Measurements from ENCODE around the gene SNTN. TPM values are rescaled to one million over a fixed set of nuclear protein-coding genes. Genes with fewer than 3 reads are reported as not detected.
"Not testable (repeated sequence)": the region's sequence is repeated elsewhere in the genome, so short reads cannot be mapped to it uniquely, and the experiment has no call there.

SNTN gene
- total RNA-seq, 1 donor from 2014 or later: not detected

DNA sequence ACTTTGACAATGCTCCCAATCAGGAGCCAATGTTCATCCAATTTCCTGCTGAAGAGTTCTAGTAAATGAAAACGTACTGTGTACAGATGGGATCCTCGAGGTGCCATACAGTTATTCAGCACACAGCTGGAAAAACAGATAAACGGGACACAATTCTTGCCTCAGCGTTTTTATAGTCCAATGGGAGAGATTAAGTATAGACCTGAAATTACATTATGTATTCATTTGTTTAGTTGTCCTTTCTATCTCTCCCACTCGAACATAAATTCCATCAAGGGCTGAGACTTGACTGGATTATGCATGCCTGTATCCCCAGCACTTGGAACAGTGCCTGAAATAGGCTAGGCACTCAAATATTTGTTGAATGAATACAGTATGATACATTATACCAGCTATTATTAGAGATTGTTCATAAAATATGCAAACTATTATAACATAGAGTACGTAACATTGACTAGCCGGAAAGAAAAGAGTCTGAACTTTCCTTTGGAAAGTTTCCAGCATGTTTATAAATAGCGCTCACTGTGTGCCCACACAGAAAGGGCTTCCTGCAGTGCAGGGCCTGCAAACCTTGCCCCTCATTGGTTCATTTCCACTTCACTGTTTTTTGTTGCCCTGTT is 27.4 kb upstream of the SNTN start:
- TF ChIP-seq, protein P1, sequence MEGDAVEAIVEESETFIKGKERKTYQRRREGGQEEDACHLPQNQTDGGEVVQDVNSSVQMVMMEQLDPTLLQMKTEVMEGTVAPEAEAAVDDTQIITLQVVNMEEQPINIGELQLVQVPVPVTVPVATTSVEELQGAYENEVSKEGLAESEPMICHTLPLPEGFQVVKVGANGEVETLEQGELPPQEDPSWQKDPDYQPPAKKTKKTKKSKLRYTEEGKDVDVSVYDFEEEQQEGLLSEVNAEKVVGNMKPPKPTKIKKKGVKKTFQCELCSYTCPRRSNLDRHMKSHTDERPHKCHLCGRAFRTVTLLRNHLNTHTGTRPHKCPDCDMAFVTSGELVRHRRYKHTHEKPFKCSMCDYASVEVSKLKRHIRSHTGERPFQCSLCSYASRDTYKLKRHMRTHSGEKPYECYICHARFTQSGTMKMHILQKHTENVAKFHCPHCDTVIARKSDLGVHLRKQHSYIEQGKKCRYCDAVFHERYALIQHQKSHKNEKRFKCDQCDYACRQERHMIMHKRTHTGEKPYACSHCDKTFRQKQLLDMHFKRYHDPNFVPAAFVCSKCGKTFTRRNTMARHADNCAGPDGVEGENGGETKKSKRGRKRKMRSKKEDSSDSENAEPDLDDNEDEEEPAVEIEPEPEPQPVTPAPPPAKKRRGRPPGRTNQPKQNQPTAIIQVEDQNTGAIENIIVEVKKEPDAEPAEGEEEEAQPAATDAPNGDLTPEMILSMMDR (conservative IDR thresholded peaks at IDR 0.05; ENCODE audit: low read depth, low read length): no peak
- H3K4me3 ChIP-seq (ENCODE audit: low read depth, low read length): no peak overlapping the region
- DNase-seq (ENCODE audit: low read depth): no peak

DNA sequence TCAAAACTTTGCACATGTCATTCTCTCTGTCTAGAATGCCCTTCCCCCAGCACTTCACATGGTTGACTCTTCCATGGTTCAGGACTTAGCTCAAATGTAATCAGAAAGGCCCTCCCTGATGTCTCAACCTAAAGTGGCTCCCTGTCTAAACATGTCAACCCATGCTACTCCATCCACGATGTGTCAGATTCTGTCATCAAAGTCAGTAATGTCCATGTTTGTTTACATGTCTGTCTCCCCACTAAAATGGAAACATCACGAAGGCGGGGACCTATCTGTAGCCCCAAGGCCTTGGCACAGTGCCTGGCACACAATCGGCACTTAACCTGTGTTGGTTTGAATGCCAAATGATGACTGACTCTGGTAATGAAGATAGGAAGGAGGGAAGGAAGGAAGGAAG is 20.8 kb upstream of the SNTN start:
- TF ChIP-seq, protein P1 (conservative IDR thresholded peaks at IDR 0.05; ENCODE audit: low read depth, low read length): no peak
- H3K4me3 ChIP-seq (ENCODE audit: low read depth, low read length): no peak overlapping the region
- no peak for DNase-seq (ENCODE audit: low read depth)

DNA sequence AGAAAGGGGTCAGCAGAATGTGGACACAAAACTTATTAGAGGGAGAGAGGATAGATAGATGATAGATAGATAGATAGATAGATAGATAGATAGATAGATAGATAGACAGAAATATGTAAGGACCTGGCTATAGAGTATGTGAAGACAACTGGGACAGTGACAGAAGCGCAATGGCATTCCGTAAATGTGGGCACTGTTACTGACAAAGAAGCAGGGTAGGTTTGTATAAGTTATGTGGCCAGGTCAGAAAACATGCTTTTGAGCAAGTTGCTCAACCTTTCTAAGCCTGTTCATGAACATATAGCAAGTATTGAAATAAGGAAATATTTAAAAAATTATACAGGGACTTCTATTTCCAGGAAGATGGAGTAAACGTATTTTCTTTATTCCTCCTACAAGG is 17.3 kb upstream of the SNTN start:
- TF ChIP-seq, protein P1 (conservative IDR thresholded peaks at IDR 0.05; ENCODE audit: low read depth, low read length): no peak
- no peak overlapping the region for H3K4me3 ChIP-seq (ENCODE audit: low read depth, low read length)
- no peak for DNase-seq (ENCODE audit: low read depth)

DNA sequence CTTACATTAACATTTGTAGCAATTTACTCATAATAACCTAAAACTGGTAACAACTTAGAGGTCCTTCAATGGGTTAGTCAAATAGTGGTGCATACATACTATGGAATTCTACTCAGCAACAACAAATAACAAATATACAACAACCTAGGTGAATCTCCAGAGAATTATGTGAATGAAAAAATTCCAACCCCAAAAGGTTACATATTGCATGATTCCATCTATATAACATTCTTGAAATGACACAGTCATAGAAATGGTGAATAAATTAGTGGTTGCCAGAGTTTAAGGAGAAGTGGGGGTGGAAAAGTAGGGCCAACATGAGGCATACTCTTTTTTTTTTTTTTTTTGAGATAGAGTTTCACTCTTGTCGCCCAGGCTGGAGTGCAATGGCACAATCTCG is 12.7 kb upstream of the SNTN start:
- no peak overlapping the region for H3K4me3 ChIP-seq (ENCODE audit: low read depth, low read length)
- TF ChIP-seq, protein P1 (conservative IDR thresholded peaks at IDR 0.05; ENCODE audit: low read depth, low read length): no peak
- DNase-seq (ENCODE audit: low read depth): no peak

DNA sequence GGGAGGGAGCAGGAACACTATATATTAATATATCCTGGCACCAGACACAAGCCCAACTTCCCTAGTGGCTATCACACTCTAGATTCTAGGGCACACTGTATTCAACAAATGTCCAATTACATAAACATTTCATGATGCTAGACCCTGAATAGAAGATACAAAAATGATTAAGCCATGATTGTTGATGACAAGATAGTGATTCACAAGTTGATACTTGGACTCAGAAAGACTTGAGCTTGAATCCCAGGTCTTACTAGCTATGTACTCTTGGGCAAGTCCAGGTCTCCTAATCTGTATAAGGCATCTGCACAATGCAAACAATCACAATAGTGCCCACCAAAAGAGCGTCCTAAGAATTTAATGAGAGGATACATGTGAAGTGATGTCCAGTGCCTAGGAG is 10.0 kb upstream of the SNTN start:
- TF ChIP-seq, protein P1 (conservative IDR thresholded peaks at IDR 0.05; ENCODE audit: low read depth, low read length): no peak
- H3K4me3 ChIP-seq (ENCODE audit: low read depth, low read length): no peak overlapping the region
- no peak for DNase-seq (ENCODE audit: low read depth)

DNA sequence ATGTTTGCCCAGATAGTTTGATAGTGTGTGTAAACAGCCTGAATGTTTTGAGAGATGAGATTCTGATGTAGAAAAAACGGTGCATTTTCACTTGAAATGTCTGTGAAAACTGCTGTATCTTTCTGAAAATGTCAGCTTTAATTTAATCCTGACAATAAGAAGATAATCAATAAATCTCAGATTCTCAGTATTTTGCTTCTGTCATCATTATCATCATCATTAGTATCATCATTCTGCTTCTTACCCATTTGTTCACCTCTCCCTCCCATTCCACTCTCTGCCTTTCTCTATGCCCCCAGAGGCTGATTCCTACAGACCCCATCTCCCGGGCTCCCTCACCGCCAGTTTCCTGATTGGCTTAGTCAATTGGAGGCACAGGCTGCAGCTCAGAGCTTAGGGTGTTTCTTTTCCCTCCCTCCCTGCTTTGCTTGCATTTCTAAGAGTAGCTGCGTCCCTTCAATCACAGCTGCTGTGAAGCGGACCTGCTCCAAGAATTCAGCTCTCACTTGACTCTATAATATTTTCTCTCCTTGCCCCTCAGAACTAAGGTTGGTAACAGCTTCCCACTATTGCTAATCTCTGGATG is 8.2 kb upstream of the SNTN start:
- DNase-seq (ENCODE audit: low read depth): no peak
- TF ChIP-seq, protein P1 (conservative IDR thresholded peaks at IDR 0.05; ENCODE audit: low read depth, low read length): no peak
- no peak overlapping the region for H3K4me3 ChIP-seq (ENCODE audit: low read depth, low read length)

DNA sequence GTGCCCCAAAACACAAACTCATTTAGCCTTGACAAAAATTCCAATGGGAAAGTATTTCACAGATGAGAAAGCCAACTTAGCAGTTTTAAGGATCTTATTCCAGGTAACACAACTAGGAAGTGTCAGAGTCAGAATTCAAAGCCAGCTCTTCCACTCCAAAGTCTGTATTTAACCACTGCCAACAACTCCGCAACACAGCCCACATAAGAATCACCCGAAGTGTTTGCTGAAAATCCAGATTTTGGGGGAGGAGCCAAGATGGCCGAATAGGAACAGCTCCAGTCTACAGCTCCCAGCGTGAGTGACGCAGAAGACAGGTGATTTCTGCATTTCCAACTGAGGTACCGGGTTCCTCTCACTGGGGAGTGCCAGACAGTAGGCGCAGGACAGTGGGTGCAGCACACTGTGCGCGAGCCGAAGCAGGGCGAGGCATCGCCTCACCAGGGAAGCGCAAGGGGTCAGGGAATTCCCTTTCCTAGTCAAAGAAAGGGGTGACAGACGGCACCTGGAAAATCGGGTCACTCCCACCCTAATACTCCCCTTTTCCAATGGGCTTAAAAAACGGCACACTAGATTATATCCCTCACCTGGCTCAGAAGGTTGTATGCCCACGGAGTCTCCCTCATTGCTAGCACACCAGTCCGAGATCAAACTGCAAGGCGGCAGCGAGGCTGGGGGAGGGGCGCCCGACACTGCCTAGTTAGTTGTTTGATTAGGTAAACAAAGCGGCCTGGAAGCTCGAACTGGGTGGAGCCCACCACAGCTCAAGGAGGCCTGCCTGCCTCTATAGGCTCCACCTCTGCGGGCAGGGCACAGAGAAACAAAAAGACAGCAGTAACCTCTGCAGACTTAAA is 7.3 kb upstream of the SNTN start:
- not testable (repeated sequence) for DNase-seq (ENCODE audit: low read depth); H3K4me3 ChIP-seq (ENCODE audit: low read depth, low read length)

Data from epithelial cell of proximal tubule (primary cell).